ENCODE measurements around the gene ANAPC13. TPM values are rescaled to one million over a fixed set of nuclear protein-coding genes. Genes with fewer than 3 reads are reported as not detected.

Gene ANAPC13
- total RNA-seq, 3 donors from 2014 or later: 28.9 to 44.6 (median 36.4) TPM

GRCh38 chr3:134487406-134487805 lies 1.6 kb upstream of the ANAPC13 start:
- H3K36me3 ChIP-seq (ENCODE audit: low read depth): peaks cover 4% of the 10 kb centered on the region
- TF ChIP-seq CTCF (IDR thresholded peaks at IDR 0.05): no peak
- H3K4me1 ChIP-seq (ENCODE audit: low read depth): peaks cover 25% of the 10 kb centered on the region
- DNase-seq (peak in 1 of 3 donors; percentile 42), ATAC-seq (no peak)
- H3K4me3 ChIP-seq: no peak overlapping the region
- intact Hi-C loops (cut with DNase I, micrococcal nuclease): no loop called here
- H3K9me3 ChIP-seq: no peaks in the 10 kb centered on the region

- H3K9me3 ChIP-seq: no peaks in the 10 kb centered on the region
- TF ChIP-seq CTCF (IDR thresholded peaks at IDR 0.05): no peak
- intact Hi-C loops (cut with DNase I, micrococcal nuclease): no loop called here
- peaks cover 4% of the 10 kb centered on the region for H3K36me3 ChIP-seq (ENCODE audit: low read depth)
- peak; percentile 8 for ATAC-seq
- peak overlapping the region; percentile 81 for H3K4me3 ChIP-seq
- H3K4me1 ChIP-seq (ENCODE audit: low read depth): peaks cover 25% of the 10 kb centered on the region
- DNase-seq: no peak
Observed at GRCh38 chr3:134486577-134487041, 824 bp upstream of the ANAPC13 start.

- TF ChIP-seq CTCF (IDR thresholded peaks at IDR 0.05): no peak
- peaks cover 4% of the 10 kb centered on the region for H3K36me3 ChIP-seq (ENCODE audit: low read depth)
- DNase-seq (peak in 2 of 3 donors; percentile 42 to 95), ATAC-seq (peak; percentile 1)
- H3K4me1 ChIP-seq (ENCODE audit: low read depth): peaks cover 25% of the 10 kb centered on the region
- no peaks in the 10 kb centered on the region for H3K9me3 ChIP-seq
- intact Hi-C loops (cut with DNase I, micrococcal nuclease): no loop called here
- H3K4me3 ChIP-seq: peak overlapping the region; percentile 81
Observed at GRCh38 chr3:134485075-134485717, 589 bp downstream of the ANAPC13 start.

GRCh38 chr3:134483195-134483900 lies 2.4 kb downstream of the ANAPC13 start:
- H3K36me3 ChIP-seq (ENCODE audit: low read depth): peaks cover 4% of the 10 kb centered on the region
- TF ChIP-seq CTCF (IDR thresholded peaks at IDR 0.05): no peak
- H3K4me1 ChIP-seq (ENCODE audit: low read depth): peaks cover 25% of the 10 kb centered on the region
- no peaks in the 10 kb centered on the region for H3K9me3 ChIP-seq
- intact Hi-C loops (cut with DNase I, micrococcal nuclease): no loop called here
- DNase-seq (no peak), ATAC-seq (no peak)
- no peak overlapping the region for H3K4me3 ChIP-seq

GRCh38 chr3:134482622-134483021 lies 3.2 kb downstream of the ANAPC13 start:
- no peaks in the 10 kb centered on the region for H3K9me3 ChIP-seq
- peaks cover 22% of the 10 kb centered on the region for H3K4me1 ChIP-seq (ENCODE audit: low read depth)
- TF ChIP-seq CTCF (IDR thresholded peaks at IDR 0.05): no peak
- intact Hi-C loops (cut with DNase I, micrococcal nuclease): no loop called here
- H3K4me3 ChIP-seq: no peak overlapping the region
- peaks cover 4% of the 10 kb centered on the region for H3K36me3 ChIP-seq (ENCODE audit: low read depth)
- DNase-seq (no peak), ATAC-seq (no peak)
